Endodermal cell (in vitro differentiated cells): Measurements from ENCODE around the gene BANP. TPM values are rescaled to one million over a fixed set of nuclear protein-coding genes. Genes with fewer than 3 reads are reported as not detected.

Experiments
- DNase-seq: peaks from one replicate; pipeline ENCODE4 v3.0.0-alpha.2; 2017
- H3K27ac ChIP-seq: 2 replicates; pipeline ENCODE4 v1.5.1; 2013; ENCODE audit warnings: mild to moderate bottlenecking, low read depth, low read length, moderate library complexity
- H3K27me3 ChIP-seq: 2 replicates; pipeline ENCODE4 v1.6.1; 2013; ENCODE audit warnings: mild to moderate bottlenecking, low read length, moderate library complexity; ENCODE audit not compliant: insufficient read depth, control insufficient read depth, poor library complexity, severe bottlenecking
- H3K36me3 ChIP-seq: 2 replicates; pipeline ENCODE4 v1.7.0; 2013; ENCODE audit warnings: mild to moderate bottlenecking, low read length, moderate library complexity; ENCODE audit not compliant: control insufficient read depth, insufficient read depth
- H3K4me1 ChIP-seq: one replicate; pipeline ENCODE4 v1.7.0; 2013; ENCODE audit warnings: low read length; ENCODE audit not compliant: control insufficient read depth, insufficient read depth
- H3K4me3 ChIP-seq: 2 replicates; pipeline ENCODE4 v1.5.1; 2013; ENCODE audit warnings: mild to moderate bottlenecking, low read length, moderate library complexity
- H3K9ac ChIP-seq: 2 replicates; pipeline ENCODE4 v1.6.1; 2013; ENCODE audit warnings: mild to moderate bottlenecking, low read length, moderate library complexity; ENCODE audit not compliant: poor library complexity, severe bottlenecking; ENCODE audit errors: extremely low read depth
- H3K9me3 ChIP-seq: 2 replicates; pipeline ENCODE4 v1.6.1; 2013; ENCODE audit warnings: mild to moderate bottlenecking, low read length, moderate library complexity; ENCODE audit not compliant: control insufficient read depth
- H3K27ac Mint-ChIP-seq: 2 replicates; pipeline ENCODE4 v1.8.0; 2020; ENCODE audit warnings: mixed read lengths
- H3K27me3 Mint-ChIP-seq: 2 replicates; pipeline ENCODE4 v1.8.0; 2021; ENCODE audit warnings: mild to moderate bottlenecking, mixed read lengths; ENCODE audit not compliant: insufficient read depth
- H3K36me3 Mint-ChIP-seq: 2 replicates; pipeline ENCODE4 v1.8.0; 2020; ENCODE audit warnings: low read depth, mixed read lengths
- H3K4me1 Mint-ChIP-seq: 2 replicates; pipeline ENCODE4 v1.8.0; 2020; ENCODE audit warnings: mixed read lengths
- H3K4me3 Mint-ChIP-seq: 2 replicates; pipeline ENCODE4 v1.8.0; 2020; ENCODE audit warnings: mild to moderate bottlenecking, moderate library complexity, mixed read lengths
- H3K9me3 Mint-ChIP-seq: 2 replicates; pipeline ENCODE4 v1.8.0; 2020; ENCODE audit warnings: mild to moderate bottlenecking, mixed read lengths
- CTCF ChIP-seq: fragments of 200-600 bp; sonication (generic); conservative IDR thresholded peaks from 2 replicates; pipeline ENCODE4 v1.5.0; 2021; ENCODE audit warnings: antibody characterized with exemption, mild to moderate bottlenecking
- WGBS, 2 experiments: methylation state at CpG; one replicate each; pipeline versions ENCODE4 v1.1.5 to v1.1.7; 2013; ENCODE audit warnings: missing lambda C conversion rate in 2 of 2, mixed read lengths in 1 of 2; ENCODE audit not compliant: insufficient coverage in 1 of 2, insufficient read length in 1 of 2; 5-methylcytosine and 5-hydroxymethylcytosine counted together
- total RNA-seq, 2 donors: library from RNA; stranded (reverse); fragmentation: NEBNext Ultra II Directional in 1 of 2; extraction: Animal tissue kit (Norgen Biotek cat#: 25700) in 1 of 2; gene quantifications; 2 replicates in 1 of 2; 3 replicates in 1 of 2; pipeline ENCODE4 v1.2.1, GENCODE V29; 2021

BANP gene
- total RNA-seq, 2 donors from 2014 or later: 39.5 to 45.5 TPM

DNA sequence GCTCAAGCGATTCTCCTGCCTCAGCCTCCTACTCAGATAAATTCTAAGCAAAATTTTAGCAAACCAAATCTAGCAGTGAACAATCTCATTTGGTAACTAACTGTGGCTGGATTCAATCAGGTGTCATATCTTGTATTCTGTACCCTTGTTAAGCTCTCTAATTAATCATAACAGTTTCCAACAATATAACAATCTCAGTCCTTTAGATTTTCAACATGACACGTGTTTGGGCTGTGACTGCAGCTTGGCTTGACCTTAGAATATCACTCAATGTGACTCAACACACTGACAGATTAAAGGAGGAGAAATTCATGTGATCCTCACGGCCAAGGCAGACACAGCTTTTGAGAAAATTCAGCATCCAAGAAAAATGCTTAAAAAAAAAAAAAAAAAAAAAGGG, 133.6 kb downstream of the BANP start:
- H3K27ac Mint-ChIP-seq: no peak overlapping the region

GRCh38 chr16:88086571-88087516, 135.6 kb downstream of the BANP start:
- H3K9me3 ChIP-seq: no peaks in the 10 kb centered on the region
- H3K4me3 ChIP-seq: no peak overlapping the region
- DNase-seq: no peak
- no peaks in the 10 kb centered on the region for H3K36me3 ChIP-seq
- no peak overlapping the region for H3K9ac ChIP-seq
- H3K4me1 ChIP-seq: no peaks in the 10 kb centered on the region
- Mint-ChIP-seq H3K4me3 (no peak overlapping the region), H3K36me3 (peaks cover 11% of the 10 kb centered on the region), H3K9me3 (no peaks in the 10 kb centered on the region), H3K27me3 (no peaks in the 10 kb centered on the region), H3K27ac (peak overlapping the region; percentile 48), H3K4me1 (no peaks in the 10 kb centered on the region)
- WGBS, 2 experiments: 91 to 95% methylated on average over 18 to 26 of the region's 34 CpGs
- TF ChIP-seq CTCF: no peak
- H3K27me3 ChIP-seq: no peaks in the 10 kb centered on the region
- no peak overlapping the region for H3K27ac ChIP-seq

More for the DNA sequence above, 133.6 kb downstream of the BANP start:
- Mint-ChIP-seq H3K9me3 (peaks cover 4% of the 10 kb centered on the region), H3K4me1 (no peaks in the 10 kb centered on the region), H3K36me3 (peaks cover 22% of the 10 kb centered on the region), H3K4me3 (no peak overlapping the region), H3K27me3 (no peaks in the 10 kb centered on the region)
- TF ChIP-seq CTCF: no peak
- H3K27ac ChIP-seq: no peak overlapping the region
- H3K36me3 ChIP-seq: no peaks in the 10 kb centered on the region
- no peaks in the 10 kb centered on the region for H3K4me1 ChIP-seq
- no peaks in the 10 kb centered on the region for H3K27me3 ChIP-seq
- no peak overlapping the region for H3K9ac ChIP-seq
- no peaks in the 10 kb centered on the region for H3K9me3 ChIP-seq
- DNase-seq: no peak
- 93 to 94% methylated on average over 2 to 3 of the region's 3 CpGs for WGBS, 2 experiments
- no peak overlapping the region for H3K4me3 ChIP-seq

DNA sequence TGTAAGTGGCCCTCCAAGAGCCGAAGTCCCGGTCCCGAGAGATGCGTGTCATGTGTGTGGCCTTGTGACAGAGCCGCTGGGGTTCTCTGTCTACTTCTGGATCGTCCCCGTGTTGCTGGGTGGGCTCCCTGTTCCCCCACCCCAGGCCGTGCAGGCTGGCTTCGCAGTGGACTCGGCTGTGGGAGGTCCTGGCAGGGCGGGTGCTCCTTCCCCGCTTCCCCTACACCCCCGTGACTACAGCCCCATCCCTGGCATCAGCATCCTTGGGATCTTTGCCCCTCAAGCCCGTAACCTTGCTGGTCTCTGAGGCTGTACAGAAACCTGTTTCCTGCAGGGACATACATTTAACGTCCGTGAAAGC, 136.3 kb downstream of the BANP start:
- no peaks in the 10 kb centered on the region for H3K9me3 ChIP-seq
- Mint-ChIP-seq H3K4me3 (no peak overlapping the region), H3K27ac (no peak overlapping the region), H3K4me1 (no peaks in the 10 kb centered on the region), H3K9me3 (no peaks in the 10 kb centered on the region), H3K36me3 (peaks cover 7% of the 10 kb centered on the region), H3K27me3 (no peaks in the 10 kb centered on the region)
- WGBS, 2 experiments: 90 to 92% methylated on average over 12 to 16 of the region's 16 CpGs
- no peak for TF ChIP-seq CTCF
- no peak overlapping the region for H3K9ac ChIP-seq
- H3K4me1 ChIP-seq: no peaks in the 10 kb centered on the region
- DNase-seq: no peak
- H3K27ac ChIP-seq: no peak overlapping the region
- no peaks in the 10 kb centered on the region for H3K27me3 ChIP-seq
- no peaks in the 10 kb centered on the region for H3K36me3 ChIP-seq
- no peak overlapping the region for H3K4me3 ChIP-seq
